ENCODE measurements around the gene FAM83F. TPM values are rescaled to one million over a fixed set of nuclear protein-coding genes. Genes with fewer than 3 reads are reported as not detected.

The FAM83F gene
- total and polyA plus RNA-seq, 9 donors, result 0.12 to 3.4 (median 0.66) TPM

DNA sequence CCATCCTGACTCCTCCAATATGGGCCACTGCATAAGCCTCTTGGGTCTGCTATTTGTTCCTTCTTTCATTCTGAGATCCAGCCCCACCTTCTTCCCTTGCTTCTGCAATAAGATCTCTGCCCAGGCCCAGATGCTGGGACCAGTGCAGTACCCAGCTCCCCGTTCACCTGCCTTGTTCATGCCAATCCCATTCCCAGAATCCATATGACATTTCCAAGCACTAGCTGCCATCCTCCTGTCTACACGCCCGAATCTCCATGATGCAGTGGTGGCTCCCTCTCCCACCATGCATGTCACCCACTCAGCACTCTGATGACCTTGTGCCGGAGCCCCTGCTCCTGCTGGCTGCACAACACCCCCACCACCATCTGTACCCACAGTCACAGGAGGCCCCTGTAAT is 11.4 kb upstream of the FAM83F start:
- H3K27ac ChIP-seq, result no peak overlapping the region
- H3K9me3 ChIP-seq, result no peaks in the 10 kb centered on the region
- H3K4me3 ChIP-seq, result no peak overlapping the region
- WGBS, 3 donors, result 79 to 88% (median 87%) methylated on average over 4 of the region's 4 CpGs
- H3K27me3 ChIP-seq, result no peaks in the 10 kb centered on the region
- no peaks in the 10 kb centered on the region for H3K4me1 ChIP-seq (ENCODE audit: insufficient read depth)
- intact Hi-C loops (cut with DNase I), result no loop called here
- H3K36me3 ChIP-seq, result no peaks in the 10 kb centered on the region
- TF ChIP-seq, protein P1, sequence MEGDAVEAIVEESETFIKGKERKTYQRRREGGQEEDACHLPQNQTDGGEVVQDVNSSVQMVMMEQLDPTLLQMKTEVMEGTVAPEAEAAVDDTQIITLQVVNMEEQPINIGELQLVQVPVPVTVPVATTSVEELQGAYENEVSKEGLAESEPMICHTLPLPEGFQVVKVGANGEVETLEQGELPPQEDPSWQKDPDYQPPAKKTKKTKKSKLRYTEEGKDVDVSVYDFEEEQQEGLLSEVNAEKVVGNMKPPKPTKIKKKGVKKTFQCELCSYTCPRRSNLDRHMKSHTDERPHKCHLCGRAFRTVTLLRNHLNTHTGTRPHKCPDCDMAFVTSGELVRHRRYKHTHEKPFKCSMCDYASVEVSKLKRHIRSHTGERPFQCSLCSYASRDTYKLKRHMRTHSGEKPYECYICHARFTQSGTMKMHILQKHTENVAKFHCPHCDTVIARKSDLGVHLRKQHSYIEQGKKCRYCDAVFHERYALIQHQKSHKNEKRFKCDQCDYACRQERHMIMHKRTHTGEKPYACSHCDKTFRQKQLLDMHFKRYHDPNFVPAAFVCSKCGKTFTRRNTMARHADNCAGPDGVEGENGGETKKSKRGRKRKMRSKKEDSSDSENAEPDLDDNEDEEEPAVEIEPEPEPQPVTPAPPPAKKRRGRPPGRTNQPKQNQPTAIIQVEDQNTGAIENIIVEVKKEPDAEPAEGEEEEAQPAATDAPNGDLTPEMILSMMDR (IDR thresholded peaks at IDR 0.05), result no peak
- TF ChIP-seq EP300 (IDR thresholded peaks at IDR 0.05) (no peak), POLR2A (IDR thresholded peaks at IDR 0.05) (no peak)
- DNase-seq, result no peak

DNA sequence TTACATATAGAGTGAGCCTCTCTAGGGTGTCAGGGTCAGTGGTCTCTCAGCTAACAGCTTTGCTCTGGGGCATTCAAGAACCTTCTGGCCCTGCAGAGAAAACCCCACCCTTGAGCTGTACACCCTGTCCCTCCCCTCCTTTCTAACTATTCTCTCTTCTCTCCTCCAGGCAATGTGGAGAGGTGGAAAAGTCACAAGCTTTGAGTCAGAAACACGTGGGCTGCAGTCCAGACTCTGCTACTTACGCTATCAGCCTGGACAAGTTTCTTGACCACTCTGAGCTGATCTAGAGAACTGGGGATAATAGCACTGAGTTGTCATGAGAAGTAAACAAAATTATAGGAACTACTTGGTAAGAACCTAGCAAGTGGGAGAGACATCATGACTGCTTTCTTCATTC is 10.7 kb upstream of the FAM83F start:
- Histone ChIP-seq H3K27ac (no peak overlapping the region), H3K36me3 (no peaks in the 10 kb centered on the region), H3K4me3 (no peak overlapping the region), H3K4me1 (ENCODE audit: insufficient read depth) (no peaks in the 10 kb centered on the region), H3K27me3 (no peaks in the 10 kb centered on the region), H3K9me3 (no peaks in the 10 kb centered on the region)
- 18 to 30% (median 28%) methylated on average over 2 of the region's 2 CpGs for WGBS, 3 donors
- TF ChIP-seq, protein P1 (IDR thresholded peaks at IDR 0.05), result no peak
- TF ChIP-seq POLR2A (IDR thresholded peaks at IDR 0.05) (no peak), EP300 (IDR thresholded peaks at IDR 0.05) (no peak)
- intact Hi-C loops (cut with DNase I), result no loop called here
- DNase-seq, result no peak

DNA sequence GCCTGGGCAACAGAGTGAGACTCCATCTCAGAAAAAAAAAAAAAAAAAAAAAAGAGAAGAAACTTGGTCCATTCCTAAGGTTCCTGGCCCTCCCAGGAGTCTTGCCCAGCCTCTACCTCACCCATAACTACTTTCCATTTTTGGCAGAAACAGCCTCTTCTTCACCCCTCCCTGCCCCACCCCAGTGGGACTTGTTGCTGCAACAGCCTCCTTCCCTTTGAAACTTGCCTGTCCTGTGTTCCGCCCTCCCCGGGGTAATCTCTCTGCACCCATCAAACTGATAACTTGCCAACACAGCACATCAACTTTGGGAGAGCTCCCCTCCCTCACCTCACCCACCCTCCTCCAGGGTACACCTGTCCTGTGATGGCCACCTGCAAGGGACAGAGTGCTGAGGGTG is 10.0 kb upstream of the FAM83F start:
- H3K9me3 ChIP-seq, result no peaks in the 10 kb centered on the region
- no peaks in the 10 kb centered on the region for H3K27me3 ChIP-seq
- 85 to 94% (median 92%) methylated on average over 2 of the region's 2 CpGs for WGBS, 3 donors
- H3K4me1 ChIP-seq (ENCODE audit: insufficient read depth), result no peaks in the 10 kb centered on the region
- TF ChIP-seq POLR2A (IDR thresholded peaks at IDR 0.05) (no peak), EP300 (IDR thresholded peaks at IDR 0.05) (no peak)
- TF ChIP-seq, protein P1 (IDR thresholded peaks at IDR 0.05), result no peak
- no peak overlapping the region for H3K27ac ChIP-seq
- no peaks in the 10 kb centered on the region for H3K36me3 ChIP-seq
- DNase-seq, result no peak
- H3K4me3 ChIP-seq, result no peak overlapping the region
- intact Hi-C loops (cut with DNase I), result no loop called here

DNA sequence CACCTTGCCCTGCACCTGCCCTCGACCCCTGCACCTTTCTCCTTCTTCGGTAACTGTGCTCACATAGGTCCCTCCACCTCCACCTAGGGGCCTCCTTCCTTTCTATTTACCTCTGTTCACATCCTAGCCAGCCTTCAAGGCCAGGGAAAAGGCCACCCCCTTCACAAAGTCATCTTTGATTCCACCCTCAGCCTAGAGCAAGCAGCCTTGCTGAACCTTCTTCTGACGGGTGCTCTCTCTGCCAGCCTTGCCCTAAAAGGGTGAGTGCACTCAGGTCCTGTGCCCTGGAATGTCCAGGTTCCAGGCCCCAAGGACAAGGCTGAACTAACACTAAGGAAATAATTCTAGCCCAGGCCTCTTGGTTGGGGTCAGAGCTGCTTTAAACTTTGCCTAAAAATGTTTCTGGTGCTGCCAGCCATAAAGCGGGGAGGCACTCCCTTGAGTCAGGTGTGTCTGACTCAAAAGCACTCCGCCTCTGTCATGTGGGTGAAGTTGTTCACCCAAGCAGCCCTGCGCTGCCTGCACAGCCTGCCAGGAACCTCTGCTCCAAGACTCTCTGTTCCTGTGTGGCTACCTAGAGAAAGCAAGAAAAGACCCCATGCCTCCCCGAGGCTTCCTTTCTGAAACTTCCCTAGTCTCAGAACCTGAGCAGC is 9.2 kb upstream of the FAM83F start:
- no peaks in the 10 kb centered on the region for H3K27me3 ChIP-seq

More for the DNA sequence above, 9.2 kb upstream of the FAM83F start:
- Histone ChIP-seq H3K36me3 (no peaks in the 10 kb centered on the region), H3K27ac (no peak overlapping the region), H3K9me3 (no peaks in the 10 kb centered on the region), H3K4me1 (ENCODE audit: insufficient read depth) (no peaks in the 10 kb centered on the region), H3K4me3 (no peak overlapping the region)
- no peak for DNase-seq
- TF ChIP-seq, protein P1 (IDR thresholded peaks at IDR 0.05), result no peak
- no peak for TF ChIP-seq POLR2A (IDR thresholded peaks at IDR 0.05)
- no peak for TF ChIP-seq EP300 (IDR thresholded peaks at IDR 0.05)
- intact Hi-C loops (cut with DNase I), result no loop called here
- 85 to 87% (median 86%) methylated on average over 7 of the region's 7 CpGs for WGBS, 3 donors

Measured in ovary (tissue), 9 donors.